ENCODE measurements around the gene TRIP12.

- TF ChIP-seq CTCF (IDR thresholded peaks at IDR 0.05; ENCODE audit: extremely low read depth in 1 of 2, insufficient read depth in 1 of 2, low read depth in 1 of 2, low read length in 2 of 2) = no peak
- TF ChIP-seq POLR2AphosphoS5 (IDR thresholded peaks at IDR 0.05; ENCODE audit: insufficient read depth, low read depth, low read length) = no peak
- no peak for TF ChIP-seq MAX (IDR thresholded peaks at IDR 0.05; ENCODE audit: insufficient read depth, insufficient read length)
- no peak for TF ChIP-seq MYC (IDR thresholded peaks at IDR 0.05; ENCODE audit: low read depth, low read length)
- TF ChIP-seq JUN (IDR thresholded peaks at IDR 0.05; ENCODE audit: borderline replicate concordance, insufficient read depth, insufficient read length, low read depth) = no peak
- no peak for TF ChIP-seq EZH2 (IDR thresholded peaks at IDR 0.05; ENCODE audit: borderline replicate concordance, low read depth, low read length, severe bottlenecking)
- TF ChIP-seq POLR2A (IDR thresholded peaks at IDR 0.05; ENCODE audit: low read depth, low read length) = no peak
These were observed 89.9 kb downstream of the TRIP12 start for GRCh38 chr2:229831805-229832509.
